GM12801 (cell line): ENCODE measurements around the gene FUS.

ENCODE experiments used
- CTCF ChIP-seq: IDR thresholded peaks from one replicate; pipeline ENCODE4 v1.5.1; 2011; ENCODE audit warnings: control low read depth; ENCODE audit not compliant: insufficient read length; ENCODE audit errors: extremely low read depth

FUS gene

GRCh38 chr16:31142109-31143010 is 37.6 kb upstream of the FUS start:
- no peak for TF ChIP-seq CTCF

GRCh38 chr16:31143011-31143693 is 36.8 kb upstream of the FUS start:
- no peak for TF ChIP-seq CTCF

GRCh38 chr16:31143694-31144148 is 36.2 kb upstream of the FUS start:
- no peak for TF ChIP-seq CTCF

GRCh38 chr16:31145398-31145990 is 34.4 kb upstream of the FUS start:
- TF ChIP-seq CTCF: no peak

- TF ChIP-seq CTCF: no peak
Measured at GRCh38 chr16:31147574-31147973, 32.4 kb upstream of the FUS start.

- no peak for TF ChIP-seq CTCF
Measured at GRCh38 chr16:31148281-31148728, 31.6 kb upstream of the FUS start.

GRCh38 chr16:31148896-31149295 is 31.0 kb upstream of the FUS start:
- no peak for TF ChIP-seq CTCF
